ENCODE results near the gene SETX. TPM values are rescaled to one million over a fixed set of nuclear protein-coding genes. Genes with fewer than 3 reads are reported as not detected.

SETX gene
- total RNA-seq, 1 donor from 2014 or later: 45.6 TPM

- no peak overlapping the region for H3K9ac ChIP-seq (ENCODE audit: low read length)
- no peaks in the 10 kb centered on the region for H3K79me2 ChIP-seq (ENCODE audit: insufficient read depth, low read length)
- H2AFZ ChIP-seq (ENCODE audit: low read depth, low read length): no peak overlapping the region
- H3K27ac ChIP-seq (ENCODE audit: low read depth, low read length): no peak overlapping the region
- no peak overlapping the region for H3K4me3 Mint-ChIP-seq (ENCODE audit: unreplicated experiment)
- TF ChIP-seq CTCF (IDR thresholded peaks at IDR 0.05; ENCODE audit: insufficient read depth, low read depth, low read length) (no peak), EZH2 (IDR thresholded peaks at IDR 0.05; ENCODE audit: insufficient read depth, low read length) (no peak)
- no peaks in the 10 kb centered on the region for H3K4me1 ChIP-seq (ENCODE audit: insufficient read depth, low read length)
- no peak for DNase-seq (ENCODE audit: low read depth)
- no peak overlapping the region for H3K27ac Mint-ChIP-seq (ENCODE audit: unreplicated experiment)
- peaks cover 12% of the 10 kb centered on the region for H3K27me3 Mint-ChIP-seq (ENCODE audit: low read depth, unreplicated experiment)
- H3K4me3 ChIP-seq (ENCODE audit: insufficient read depth, low read depth, low read length): no peak overlapping the region
- H4K20me1 ChIP-seq (ENCODE audit: insufficient read depth, low read length): no peaks in the 10 kb centered on the region
- no peaks in the 10 kb centered on the region for H3K36me3 Mint-ChIP-seq (ENCODE audit: low read depth, unreplicated experiment)
- H3K4me2 ChIP-seq (ENCODE audit: low read length): no peak overlapping the region
- H3K27me3 ChIP-seq (ENCODE audit: insufficient read depth, low read length): peaks cover 4% of the 10 kb centered on the region
- peaks cover 7% of the 10 kb centered on the region for H3K9me3 Mint-ChIP-seq (ENCODE audit: unreplicated experiment)
- peaks cover 8% of the 10 kb centered on the region for H3K9me3 ChIP-seq (ENCODE audit: insufficient read depth, low read depth, low read length)
- no peaks in the 10 kb centered on the region for H3K4me1 Mint-ChIP-seq (ENCODE audit: low read depth, unreplicated experiment)
- FAIRE-seq: no peak
- no peaks in the 10 kb centered on the region for H3K36me3 ChIP-seq (ENCODE audit: insufficient read depth, low read length)
Measured at GRCh38 chr9:132247942-132248341, 106.8 kb downstream of the SETX start.

- TF ChIP-seq CTCF (IDR thresholded peaks at IDR 0.05; ENCODE audit: insufficient read depth, low read depth, low read length): no peak
- TF ChIP-seq EZH2 (IDR thresholded peaks at IDR 0.05; ENCODE audit: insufficient read depth, low read length): no peak
- Histone ChIP-seq H3K9me3 (ENCODE audit: insufficient read depth, low read depth, low read length) (no peaks in the 10 kb centered on the region), H3K27me3 (ENCODE audit: insufficient read depth, low read length) (peaks cover 7% of the 10 kb centered on the region), H3K4me2 (ENCODE audit: low read length) (no peak overlapping the region), H3K27ac (ENCODE audit: low read depth, low read length) (no peak overlapping the region), H4K20me1 (ENCODE audit: insufficient read depth, low read length) (no peaks in the 10 kb centered on the region), H3K4me3 (ENCODE audit: insufficient read depth, low read depth, low read length) (no peak overlapping the region), H2AFZ (ENCODE audit: low read depth, low read length) (no peak overlapping the region), H3K9ac (ENCODE audit: low read length) (no peak overlapping the region), H3K4me1 (ENCODE audit: insufficient read depth, low read length) (peaks cover 11% of the 10 kb centered on the region), H3K36me3 (ENCODE audit: insufficient read depth, low read length) (no peaks in the 10 kb centered on the region), H3K79me2 (ENCODE audit: insufficient read depth, low read length) (no peaks in the 10 kb centered on the region)
- Mint-ChIP-seq H3K36me3 (ENCODE audit: low read depth, unreplicated experiment) (no peaks in the 10 kb centered on the region), H3K27me3 (ENCODE audit: low read depth, unreplicated experiment) (peaks cover 20% of the 10 kb centered on the region), H3K27ac (ENCODE audit: unreplicated experiment) (no peak overlapping the region), H3K4me1 (ENCODE audit: low read depth, unreplicated experiment) (peaks cover 1% of the 10 kb centered on the region), H3K9me3 (ENCODE audit: unreplicated experiment) (no peaks in the 10 kb centered on the region), H3K4me3 (ENCODE audit: unreplicated experiment) (no peak overlapping the region)
- no peak for DNase-seq (ENCODE audit: low read depth)
- no peak for FAIRE-seq
Measured at GRCh38 chr9:132245465-132245864, 109.3 kb downstream of the SETX start.

GRCh38 chr9:132244582-132245455 is 110.0 kb downstream of the SETX start:
- Mint-ChIP-seq H3K27me3 (ENCODE audit: low read depth, unreplicated experiment) (peaks cover 27% of the 10 kb centered on the region), H3K4me3 (ENCODE audit: unreplicated experiment) (no peak overlapping the region), H3K9me3 (ENCODE audit: unreplicated experiment) (no peaks in the 10 kb centered on the region), H3K27ac (ENCODE audit: unreplicated experiment) (no peak overlapping the region), H3K4me1 (ENCODE audit: low read depth, unreplicated experiment) (peaks cover 1% of the 10 kb centered on the region), H3K36me3 (ENCODE audit: low read depth, unreplicated experiment) (no peaks in the 10 kb centered on the region)
- Histone ChIP-seq H3K79me2 (ENCODE audit: insufficient read depth, low read length) (no peaks in the 10 kb centered on the region), H3K27me3 (ENCODE audit: insufficient read depth, low read length) (peaks cover 12% of the 10 kb centered on the region), H3K4me2 (ENCODE audit: low read length) (no peak overlapping the region), H4K20me1 (ENCODE audit: insufficient read depth, low read length) (no peaks in the 10 kb centered on the region), H3K4me3 (ENCODE audit: insufficient read depth, low read depth, low read length) (no peak overlapping the region), H3K9me3 (ENCODE audit: insufficient read depth, low read depth, low read length) (no peaks in the 10 kb centered on the region), H3K36me3 (ENCODE audit: insufficient read depth, low read length) (no peaks in the 10 kb centered on the region), H3K9ac (ENCODE audit: low read length) (no peak overlapping the region), H2AFZ (ENCODE audit: low read depth, low read length) (no peak overlapping the region), H3K4me1 (ENCODE audit: insufficient read depth, low read length) (peaks cover 11% of the 10 kb centered on the region), H3K27ac (ENCODE audit: low read depth, low read length) (no peak overlapping the region)
- DNase-seq (ENCODE audit: low read depth): no peak
- TF ChIP-seq EZH2 (IDR thresholded peaks at IDR 0.05; ENCODE audit: insufficient read depth, low read length): no peak
- TF ChIP-seq CTCF (IDR thresholded peaks at IDR 0.05; ENCODE audit: insufficient read depth, low read depth, low read length): no peak
- no peak for FAIRE-seq

Data from astrocyte (in vitro differentiated cells and primary cell).